T-helper 2 cell treated with Interferon-gamma antibody and Interleukin-4, amounts not matched to agents 5 μg/mL and 100 μg/mL, for 36 hours (primary cell): ENCODE results near the gene CTBP1.

Experiments used
- DNase-seq: peaks from one replicate; pipeline ENCODE4 v3.0.0; 2021; ENCODE audit warnings: low spot score
- H3K27ac Mint-ChIP-seq: one replicate; pipeline ENCODE4 v1.8.0; 2021; ENCODE audit warnings: mild to moderate bottlenecking, mixed read lengths
- H3K27me3 Mint-ChIP-seq: one replicate; pipeline ENCODE4 v1.8.0; 2021; ENCODE audit warnings: low read depth, mixed read lengths
- H3K36me3 Mint-ChIP-seq: one replicate; pipeline ENCODE4 v1.8.0; 2021; ENCODE audit warnings: low read depth, mixed read lengths
- H3K4me1 Mint-ChIP-seq: one replicate; pipeline ENCODE4 v1.8.0; 2021; ENCODE audit warnings: low read depth, mixed read lengths
- H3K4me3 Mint-ChIP-seq: one replicate; pipeline ENCODE4 v1.8.0; 2022; ENCODE audit warnings: mild to moderate bottlenecking, moderate library complexity, mixed read lengths
- H3K9me3 Mint-ChIP-seq: one replicate; pipeline ENCODE4 v1.8.0; 2021; ENCODE audit warnings: mixed read lengths

CTBP1 gene

GRCh38 chr4:1178300-1179088, 70.4 kb downstream of the CTBP1 start:
- Mint-ChIP-seq H3K27ac (no peak overlapping the region), H3K36me3 (peaks cover 37% of the 10 kb centered on the region), H3K4me1 (peaks cover 12% of the 10 kb centered on the region), H3K9me3 (peaks cover 30% of the 10 kb centered on the region), H3K4me3 (no peak overlapping the region), H3K27me3 (peaks cover 5% of the 10 kb centered on the region)
- no peak for DNase-seq

GRCh38 chr4:1177274-1178141, 71.4 kb downstream of the CTBP1 start:
- H3K4me3 Mint-ChIP-seq: no peak overlapping the region
- no peak overlapping the region for H3K27ac Mint-ChIP-seq
- H3K36me3 Mint-ChIP-seq: peaks cover 33% of the 10 kb centered on the region
- peaks cover 28% of the 10 kb centered on the region for H3K9me3 Mint-ChIP-seq
- peaks cover 8% of the 10 kb centered on the region for H3K4me1 Mint-ChIP-seq
- DNase-seq: no peak
- H3K27me3 Mint-ChIP-seq: peaks cover 11% of the 10 kb centered on the region

- peaks cover 16% of the 10 kb centered on the region for H3K27me3 Mint-ChIP-seq
- DNase-seq: no peak
- H3K4me1 Mint-ChIP-seq: peaks cover 5% of the 10 kb centered on the region
- H3K9me3 Mint-ChIP-seq: peaks cover 19% of the 10 kb centered on the region
- no peak overlapping the region for H3K27ac Mint-ChIP-seq
- H3K36me3 Mint-ChIP-seq: peaks cover 24% of the 10 kb centered on the region
- no peak overlapping the region for H3K4me3 Mint-ChIP-seq
Measured at GRCh38 chr4:1176398-1177273, 72.3 kb downstream of the CTBP1 start.

GRCh38 chr4:1175635-1176229, 73.2 kb downstream of the CTBP1 start:
- H3K27ac Mint-ChIP-seq: no peak overlapping the region
- peaks cover 12% of the 10 kb centered on the region for H3K9me3 Mint-ChIP-seq
- DNase-seq: no peak
- peaks cover 20% of the 10 kb centered on the region for H3K27me3 Mint-ChIP-seq
- no peak overlapping the region for H3K4me3 Mint-ChIP-seq
- peaks cover 4% of the 10 kb centered on the region for H3K4me1 Mint-ChIP-seq
- H3K36me3 Mint-ChIP-seq: peaks cover 15% of the 10 kb centered on the region

- peaks cover 4% of the 10 kb centered on the region for H3K4me1 Mint-ChIP-seq
- H3K27ac Mint-ChIP-seq: no peak overlapping the region
- DNase-seq: no peak
Measured at GRCh38 chr4:1174941-1175634, 73.8 kb downstream of the CTBP1 start.

GRCh38 chr4:1172971-1173757, 75.8 kb downstream of the CTBP1 start:
- Mint-ChIP-seq H3K27me3 (peaks cover 31% of the 10 kb centered on the region), H3K9me3 (no peaks in the 10 kb centered on the region), H3K27ac (no peak overlapping the region), H3K4me1 (peaks cover 7% of the 10 kb centered on the region), H3K4me3 (peak overlapping the region; percentile 24), H3K36me3 (no peaks in the 10 kb centered on the region)
- no peak for DNase-seq

More at GRCh38 chr4:1174941-1175634, 73.8 kb downstream of the CTBP1 start:
- Mint-ChIP-seq H3K9me3 (peaks cover 5% of the 10 kb centered on the region), H3K27me3 (peaks cover 25% of the 10 kb centered on the region), H3K4me3 (no peak overlapping the region), H3K36me3 (peaks cover 10% of the 10 kb centered on the region)

- H3K27ac Mint-ChIP-seq: no peak within 1 kb of the TSS
- DNase-seq: no peak
Measured at GRCh38 chr4:1172228-1172851, 76.6 kb downstream of the CTBP1 start, which contains the start of gene SPON2. SPON2 (minus strand) TSS chr4:1172583.

GRCh38 chr4:1171311-1172227, 77.4 kb downstream of the CTBP1 start:
- peaks cover 31% of the 10 kb centered on the region for H3K27me3 Mint-ChIP-seq
- no peaks in the 10 kb centered on the region for H3K36me3 Mint-ChIP-seq
- no peak overlapping the region for H3K27ac Mint-ChIP-seq
- H3K9me3 Mint-ChIP-seq: no peaks in the 10 kb centered on the region
- peaks cover 14% of the 10 kb centered on the region for H3K4me1 Mint-ChIP-seq
- peak overlapping the region; percentile 59 for H3K4me3 Mint-ChIP-seq
- peak; percentile 44 for DNase-seq

More at GRCh38 chr4:1172228-1172851, 76.6 kb downstream of the CTBP1 start, which contains the start of gene SPON2:
- peaks cover 31% of the 10 kb centered on the region for H3K27me3 Mint-ChIP-seq
- H3K9me3 Mint-ChIP-seq: no peaks in the 10 kb centered on the region
- H3K4me1 Mint-ChIP-seq: peaks cover 9% of the 10 kb centered on the region
- no peaks in the 10 kb centered on the region for H3K36me3 Mint-ChIP-seq
- peak within 1 kb of the TSS; percentile 59 for H3K4me3 Mint-ChIP-seq

GRCh38 chr4:1170976-1171310, 78.0 kb downstream of the CTBP1 start:
- H3K4me1 Mint-ChIP-seq: peaks cover 15% of the 10 kb centered on the region
- no peak overlapping the region for H3K4me3 Mint-ChIP-seq

GRCh38 chr4:1170156-1170975, 78.6 kb downstream of the CTBP1 start:
- Mint-ChIP-seq H3K9me3 (no peaks in the 10 kb centered on the region), H3K4me3 (peak overlapping the region; percentile 24), H3K36me3 (no peaks in the 10 kb centered on the region), H3K27ac (no peak overlapping the region), H3K4me1 (peaks cover 15% of the 10 kb centered on the region), H3K27me3 (peaks cover 31% of the 10 kb centered on the region)
- DNase-seq: no peak

More at GRCh38 chr4:1170976-1171310, 78.0 kb downstream of the CTBP1 start:
- Mint-ChIP-seq H3K36me3 (no peaks in the 10 kb centered on the region), H3K27ac (no peak overlapping the region), H3K27me3 (peaks cover 31% of the 10 kb centered on the region), H3K9me3 (no peaks in the 10 kb centered on the region)
- no peak for DNase-seq
